Cerebellar cortex (tissue), 1 donor: ENCODE measurements around the gene F10.
"Not testable (repeated sequence)": the region's sequence is repeated elsewhere in the genome, so short reads cannot be mapped to it uniquely, and the experiment has no call there.

Experiments
- DNase-seq: peaks from one replicate; pipeline ENCODE4 v3.0.0-alpha.2; 2015; ENCODE audit warnings: low spot score

The F10 gene

DNA sequence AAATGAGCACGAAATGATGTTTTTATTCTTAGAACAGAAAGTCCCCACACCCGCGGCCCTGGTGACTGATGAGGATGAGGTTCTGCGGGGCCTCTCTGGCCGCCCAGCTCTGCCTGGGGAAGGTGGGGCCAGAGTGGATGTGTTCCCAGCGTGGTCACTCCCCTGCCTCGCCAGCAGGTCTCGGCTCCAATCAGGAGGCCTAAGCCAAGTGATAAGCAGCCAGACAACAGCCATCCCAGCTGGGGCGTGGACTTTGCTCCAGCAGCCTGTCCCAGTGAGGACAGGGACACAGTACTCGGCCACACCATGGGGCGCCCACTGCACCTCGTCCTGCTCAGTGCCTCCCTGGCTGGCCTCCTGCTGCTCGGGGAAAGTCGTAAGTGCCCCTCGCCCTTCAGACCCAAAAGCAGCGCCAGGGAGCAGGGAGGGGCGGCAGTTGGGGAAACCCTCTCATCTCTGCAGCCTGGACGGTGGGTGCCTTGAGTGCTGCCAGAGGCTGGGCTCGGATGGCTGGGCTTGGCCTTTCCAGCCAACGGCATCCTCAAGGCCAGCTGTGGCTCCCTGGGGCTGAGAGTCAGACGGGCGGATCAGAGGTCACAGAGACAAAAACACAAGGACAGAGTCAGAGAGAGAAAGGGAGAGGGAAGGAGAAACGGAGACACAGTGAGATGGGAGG lies at the start of gene F10:
TSS of gene F10 (plus strand) at position 250 of the 676 bp plus-strand sequence. CDS start at position 307, 57 bp downstream.
- no peak for DNase-seq

DNA sequence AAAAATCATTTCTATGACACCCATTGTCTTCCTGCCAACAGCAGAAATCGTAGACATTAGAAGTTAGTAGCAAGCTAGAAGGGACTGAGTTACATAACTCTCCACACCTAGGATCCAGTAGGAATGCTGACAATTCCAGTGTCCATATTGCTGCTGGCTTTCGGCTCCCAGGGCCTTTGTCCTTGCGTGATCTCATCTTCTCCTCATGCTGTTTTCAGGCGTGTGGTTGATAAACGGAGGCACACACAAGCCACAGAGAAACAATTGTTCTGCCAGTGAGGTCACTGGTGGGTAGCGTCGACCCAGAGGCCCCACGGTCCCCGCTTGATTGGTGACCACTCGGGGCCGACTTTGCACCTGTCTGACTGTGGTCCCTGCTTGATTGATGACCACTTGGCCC lies 48.7 kb upstream of the F10 start:
- DNase-seq, result no peak

DNA sequence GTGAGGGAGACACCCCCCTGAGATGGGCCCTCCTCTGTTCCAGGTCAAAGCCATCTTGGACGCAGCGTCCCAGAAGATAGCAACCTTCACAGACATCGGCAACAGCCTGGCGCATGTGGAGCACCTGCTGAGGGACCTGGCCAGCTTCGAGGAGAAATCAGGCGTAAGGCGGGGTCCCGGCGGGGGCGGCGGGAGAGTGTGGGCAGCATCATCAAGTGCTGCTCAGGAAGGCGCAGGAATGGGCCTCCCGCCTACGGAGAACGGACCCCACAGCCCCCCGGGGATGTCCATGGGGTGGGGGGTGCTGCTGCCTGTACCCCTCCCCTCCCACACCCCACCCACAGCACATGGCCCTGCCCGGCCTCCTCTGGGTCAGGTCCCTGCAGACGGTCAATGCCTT lies 48.2 kb upstream of the F10 start:
- DNase-seq, result no peak

DNA sequence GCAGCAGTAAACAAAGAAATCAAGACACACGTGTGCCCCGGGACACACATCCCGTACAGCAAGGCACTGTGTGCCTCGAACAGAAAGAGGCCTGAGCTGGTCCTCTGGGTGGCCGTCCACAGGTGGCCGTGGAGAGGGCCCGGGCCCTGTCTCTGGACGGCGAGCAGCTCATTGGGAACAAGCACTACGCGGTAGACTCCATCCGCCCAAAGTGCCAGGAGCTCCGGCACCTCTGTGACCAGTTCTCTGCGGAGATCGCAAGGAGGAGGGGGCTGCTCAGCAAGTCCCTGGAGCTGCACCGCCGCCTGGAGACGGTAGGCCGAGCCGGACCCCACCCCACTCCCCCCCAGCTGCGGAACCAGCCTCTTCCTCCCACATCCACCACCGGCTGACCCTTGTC lies 47.7 kb upstream of the F10 start:
- DNase-seq, result no peak

DNA sequence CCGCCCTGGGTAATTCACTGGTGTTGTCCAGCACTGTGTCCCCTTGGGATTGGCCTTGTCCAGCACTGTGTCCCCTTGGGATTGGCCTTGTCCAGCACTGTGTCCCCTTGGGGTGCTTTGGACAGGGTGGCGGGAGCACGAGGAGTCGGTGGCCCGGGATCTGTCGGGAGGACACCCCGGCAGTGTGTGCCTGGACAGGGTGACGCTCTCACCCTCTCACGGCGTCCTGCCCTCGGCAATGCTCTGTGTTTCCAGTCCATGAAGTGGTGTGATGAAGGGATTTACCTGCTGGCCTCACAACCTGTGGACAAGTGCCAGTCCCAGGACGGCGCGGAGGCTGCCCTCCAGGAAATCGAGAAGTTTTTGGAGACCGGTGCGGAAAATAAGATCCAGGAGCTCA lies 46.9 kb upstream of the F10 start:
- DNase-seq, result no peak

DNA sequence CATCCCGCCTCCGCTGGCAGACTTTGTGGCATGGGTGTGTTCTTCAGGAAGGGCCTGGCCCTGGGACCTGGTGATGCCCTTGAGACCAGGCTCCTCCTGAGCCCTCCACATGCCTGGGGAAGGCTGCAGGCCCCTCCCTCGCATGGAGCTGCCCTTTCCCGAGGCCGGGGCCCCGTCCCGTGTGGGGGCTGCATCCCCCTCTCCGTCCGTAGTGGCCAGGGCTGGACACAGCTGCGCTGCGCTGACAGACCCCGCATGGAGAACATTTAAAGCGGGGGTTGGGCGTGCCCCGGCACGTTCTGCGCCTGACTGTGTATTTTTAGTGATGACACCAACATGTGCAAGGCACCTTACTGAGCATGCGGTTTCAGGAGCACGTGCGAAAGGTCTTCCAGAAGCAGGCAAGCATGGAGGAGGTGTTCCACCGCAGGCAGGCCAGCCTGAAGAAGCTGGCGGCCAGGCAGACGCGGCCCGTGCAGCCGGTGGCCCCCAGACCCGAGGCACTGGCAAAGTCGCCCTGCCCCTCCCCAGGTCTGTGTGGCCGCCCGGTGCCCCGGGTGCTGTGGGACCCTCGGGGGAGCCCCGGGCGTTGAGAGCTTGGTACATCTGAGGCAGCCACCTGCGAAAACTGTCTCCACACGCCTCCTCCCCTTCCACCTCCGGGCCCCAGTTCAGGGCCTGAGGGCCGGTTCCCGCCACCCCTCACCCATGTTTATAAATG lies 45.8 kb upstream of the F10 start:
- DNase-seq, result no peak

DNA sequence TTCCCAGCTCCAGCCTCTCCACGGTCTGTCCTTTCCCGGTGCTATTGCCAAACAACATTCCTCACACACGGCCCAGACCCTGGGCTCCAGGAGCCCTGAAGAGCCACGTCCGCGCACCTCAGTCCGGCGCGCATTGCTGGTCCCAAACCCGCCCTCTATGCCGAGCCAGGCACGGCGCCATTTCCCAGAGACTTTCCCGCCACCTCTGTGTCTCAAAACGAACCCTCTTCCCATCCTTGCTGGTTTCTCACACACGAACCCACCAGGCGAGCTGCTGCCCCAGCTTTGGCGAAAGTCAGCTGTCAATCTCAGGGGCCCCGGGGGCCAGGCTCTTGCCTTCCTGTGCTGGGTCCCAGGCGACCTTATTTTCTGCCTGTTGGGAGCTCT lies 45.0 kb upstream of the F10 start:
- DNase-seq, result no peak

DNA sequence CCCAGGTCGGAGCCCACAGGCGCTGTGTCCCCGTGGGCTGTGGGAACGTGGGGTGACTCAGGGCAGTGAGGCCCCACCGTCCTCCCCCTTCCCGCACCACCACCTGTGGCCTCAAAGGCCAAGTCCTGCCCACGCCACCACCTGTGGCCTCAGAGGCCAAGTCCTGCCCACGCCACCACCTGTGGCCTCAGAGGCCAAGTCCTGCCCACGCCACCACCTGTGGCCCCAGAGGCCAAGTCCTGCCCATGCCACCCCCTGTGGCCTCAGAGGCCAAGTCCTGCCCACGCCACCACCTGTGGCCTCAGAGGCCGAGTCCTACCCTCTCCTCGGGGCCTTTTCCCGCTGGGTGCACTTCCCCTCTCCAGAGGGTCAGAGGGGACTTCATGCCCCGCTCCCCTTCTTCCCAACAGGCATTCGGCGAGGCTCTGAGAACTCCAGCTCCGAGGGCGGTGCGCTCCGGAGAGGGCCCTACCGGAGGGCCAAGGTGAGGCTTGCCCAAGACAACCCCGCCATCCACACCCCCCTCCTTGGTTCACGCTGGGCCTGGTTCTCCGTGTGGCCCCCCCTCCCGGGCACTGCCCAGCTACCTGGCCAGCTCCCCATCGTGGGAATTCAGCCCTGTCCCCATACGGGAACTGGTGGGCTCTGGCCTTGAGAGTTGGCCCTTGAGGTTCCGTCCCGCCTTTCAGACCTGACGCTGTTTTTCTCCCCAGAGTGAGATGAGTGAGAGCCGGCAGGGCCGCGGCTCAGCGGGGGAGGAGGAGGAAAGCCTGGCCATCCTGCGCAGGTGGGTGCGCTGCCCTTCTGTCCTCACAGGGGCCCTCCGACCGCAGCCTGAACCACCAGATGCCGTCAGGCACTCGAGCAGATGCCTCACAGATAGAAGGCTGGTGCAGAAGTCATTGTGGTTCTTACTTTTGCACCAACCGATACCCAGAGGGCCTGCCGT lies 44.4 kb upstream of the F10 start:
- DNase-seq, result no peak

DNA sequence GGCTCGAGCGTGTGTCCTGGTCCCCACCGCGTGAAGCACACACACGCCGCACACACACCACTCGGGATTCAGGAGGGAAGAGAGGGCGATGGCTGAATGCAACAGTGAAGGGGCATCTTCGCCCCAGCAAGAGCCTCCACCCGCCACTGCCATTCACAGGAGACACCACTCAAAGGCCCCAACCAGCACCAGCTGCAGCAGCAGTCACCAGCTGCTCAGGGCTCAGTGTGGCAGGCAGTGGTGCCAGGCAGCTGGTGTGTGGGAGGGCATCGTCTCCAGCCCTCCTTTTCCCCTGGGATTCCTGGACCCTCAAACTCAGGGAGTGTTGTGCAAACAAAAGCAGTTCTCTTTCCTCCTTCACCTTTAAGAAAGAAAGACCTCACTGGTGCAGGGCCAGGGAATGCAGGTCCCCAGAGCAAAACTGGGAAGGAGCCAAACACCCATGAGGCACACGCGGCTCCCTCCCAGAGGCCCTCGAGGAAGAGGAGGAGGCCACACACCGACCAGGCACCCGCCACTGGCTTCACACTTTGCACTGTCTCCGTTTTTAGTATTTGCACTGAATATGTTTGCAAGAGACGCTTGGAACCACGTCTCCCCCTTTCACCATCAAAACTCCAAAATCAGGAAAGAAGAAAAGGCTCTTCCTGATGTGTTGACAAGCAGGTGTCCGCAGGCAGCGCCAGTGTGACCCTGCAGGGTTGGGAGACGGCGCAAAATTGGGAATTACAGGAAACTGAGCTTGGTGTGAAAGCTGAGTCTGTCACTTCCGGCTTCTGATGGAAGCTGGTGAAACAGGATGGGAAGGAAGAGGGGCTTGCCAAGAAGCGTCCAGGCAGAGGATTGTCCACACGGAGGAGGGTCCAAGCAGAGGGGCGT lies 43.5 kb upstream of the F10 start:
- DNase-seq, result no peak

DNA sequence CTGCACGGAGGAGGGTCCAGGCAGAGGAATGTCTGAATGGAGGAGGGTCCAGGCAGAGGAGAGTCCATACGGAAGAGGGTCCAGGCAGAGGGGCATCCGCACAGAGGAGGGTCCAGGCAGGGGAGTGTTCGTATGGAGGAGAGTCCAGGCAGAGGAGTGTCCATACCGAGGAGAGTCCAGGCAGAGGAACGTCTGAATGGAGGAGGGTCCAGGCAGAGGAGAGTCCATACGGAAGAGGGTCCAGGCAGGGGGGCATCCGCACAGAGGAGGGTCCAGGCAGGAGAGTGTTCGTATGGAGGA lies 42.9 kb upstream of the F10 start:
- DNase-seq, result not testable (repeated sequence)

DNA sequence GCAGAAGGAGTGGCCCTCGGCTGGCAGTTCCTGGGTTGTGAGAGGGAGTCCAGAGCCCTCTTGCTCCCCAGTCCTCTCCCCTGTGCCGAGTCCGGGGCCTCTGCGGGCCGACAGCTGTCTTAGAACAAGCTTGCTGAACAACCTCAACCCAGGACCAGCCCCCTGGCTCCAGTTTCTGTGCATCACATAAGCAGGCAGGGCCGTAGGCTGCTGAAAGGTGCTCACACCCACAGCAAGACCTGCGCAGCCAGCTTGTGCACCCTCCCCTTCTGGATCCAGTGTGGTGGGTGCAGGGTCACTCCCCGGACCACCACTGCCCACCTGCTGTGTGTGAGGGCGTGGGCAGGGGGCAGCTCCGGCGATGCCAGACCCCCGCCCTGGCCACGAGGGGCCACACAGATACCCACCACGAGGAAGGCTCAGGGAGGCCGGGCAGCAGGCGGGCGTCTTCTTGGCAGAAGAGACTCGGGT lies 42.2 kb upstream of the F10 start:
- no peak for DNase-seq

DNA sequence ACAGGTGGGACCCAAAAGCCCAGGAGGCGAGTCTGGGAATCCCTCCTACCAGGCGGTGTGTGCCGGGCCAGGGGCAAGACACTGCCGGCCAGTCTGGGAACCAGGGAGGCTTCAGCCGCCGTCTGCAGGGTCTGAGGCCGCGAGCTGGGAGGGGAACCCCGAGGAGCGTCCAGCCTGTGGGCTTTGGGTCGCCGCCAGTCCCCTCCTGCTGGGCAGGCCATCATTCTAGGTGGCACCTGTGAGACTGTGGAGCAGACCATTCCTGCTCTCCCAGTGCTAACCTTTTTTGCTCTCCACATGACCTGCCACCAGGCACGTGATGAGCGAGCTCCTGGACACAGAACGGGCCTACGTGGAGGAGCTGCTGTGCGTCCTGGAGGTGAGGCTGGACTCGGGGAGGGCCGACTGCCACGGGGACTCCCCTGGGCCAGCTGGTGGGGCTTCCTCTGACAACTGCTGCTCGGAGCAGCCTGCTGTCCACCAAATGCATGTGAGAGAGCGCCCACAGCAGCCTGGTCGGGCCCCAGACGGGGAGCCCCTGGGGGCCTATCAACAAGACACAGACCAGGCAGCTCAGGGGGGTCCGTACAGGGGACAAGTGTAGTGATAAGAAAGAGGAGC lies 41.6 kb upstream of the F10 start:
- peak; percentile 36 for DNase-seq

DNA sequence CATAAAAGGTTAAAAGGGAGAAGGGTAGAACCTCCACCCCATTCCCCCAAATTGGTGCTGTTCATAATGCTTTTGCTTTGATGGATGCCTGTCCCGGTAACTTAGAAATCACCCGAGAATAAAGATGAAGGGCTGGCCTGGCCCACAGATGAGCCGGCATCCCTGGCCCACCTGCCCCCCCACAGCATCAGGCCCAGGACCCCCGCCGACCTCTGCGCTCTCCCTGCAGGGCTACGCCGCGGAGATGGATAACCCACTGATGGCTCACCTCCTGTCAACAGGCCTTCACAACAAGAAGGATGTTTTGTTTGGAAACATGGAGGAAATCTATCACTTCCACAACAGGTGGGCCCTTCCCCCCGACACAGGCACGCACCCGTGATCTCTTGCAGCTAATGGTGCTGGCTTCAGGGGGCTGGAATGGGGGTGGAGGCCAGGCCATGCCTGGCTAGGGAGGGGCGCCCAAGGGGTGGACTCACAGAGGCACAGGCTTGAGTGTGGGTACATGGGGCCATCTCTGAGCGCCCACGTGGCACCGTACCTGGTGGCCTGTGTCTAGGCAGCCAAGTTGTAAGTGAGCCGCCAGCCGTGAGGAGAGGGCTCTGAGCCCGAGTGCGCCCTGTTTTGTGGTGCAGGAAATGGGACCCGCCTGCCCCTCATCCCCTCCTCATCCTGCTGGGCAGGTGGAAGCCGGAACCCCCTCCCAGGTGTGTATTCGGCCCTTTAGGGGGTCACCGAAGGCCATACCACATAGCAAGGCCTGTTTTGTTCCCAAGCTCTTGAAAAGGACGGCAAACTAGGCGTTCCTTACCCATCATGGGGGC lies 40.2 kb upstream of the F10 start:
- DNase-seq, result no peak

DNA sequence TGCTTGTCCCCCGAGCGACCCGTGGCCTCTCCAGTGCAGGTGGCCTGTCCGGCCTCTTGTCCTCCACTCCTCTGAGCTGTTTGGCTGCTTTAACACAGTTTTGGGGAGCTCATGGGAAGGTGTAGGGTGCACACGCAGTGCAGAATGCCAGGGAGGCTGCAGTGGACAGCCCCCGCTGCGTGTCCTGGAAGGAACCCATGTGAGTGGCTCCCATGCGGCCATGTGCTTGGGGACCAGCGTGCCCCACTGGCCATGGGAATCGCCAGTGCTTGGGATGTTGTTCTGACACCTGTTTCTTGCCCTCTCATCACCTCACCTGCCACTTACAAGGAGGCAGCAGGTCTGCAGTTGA lies 39.6 kb upstream of the F10 start:
- no peak for DNase-seq

DNA sequence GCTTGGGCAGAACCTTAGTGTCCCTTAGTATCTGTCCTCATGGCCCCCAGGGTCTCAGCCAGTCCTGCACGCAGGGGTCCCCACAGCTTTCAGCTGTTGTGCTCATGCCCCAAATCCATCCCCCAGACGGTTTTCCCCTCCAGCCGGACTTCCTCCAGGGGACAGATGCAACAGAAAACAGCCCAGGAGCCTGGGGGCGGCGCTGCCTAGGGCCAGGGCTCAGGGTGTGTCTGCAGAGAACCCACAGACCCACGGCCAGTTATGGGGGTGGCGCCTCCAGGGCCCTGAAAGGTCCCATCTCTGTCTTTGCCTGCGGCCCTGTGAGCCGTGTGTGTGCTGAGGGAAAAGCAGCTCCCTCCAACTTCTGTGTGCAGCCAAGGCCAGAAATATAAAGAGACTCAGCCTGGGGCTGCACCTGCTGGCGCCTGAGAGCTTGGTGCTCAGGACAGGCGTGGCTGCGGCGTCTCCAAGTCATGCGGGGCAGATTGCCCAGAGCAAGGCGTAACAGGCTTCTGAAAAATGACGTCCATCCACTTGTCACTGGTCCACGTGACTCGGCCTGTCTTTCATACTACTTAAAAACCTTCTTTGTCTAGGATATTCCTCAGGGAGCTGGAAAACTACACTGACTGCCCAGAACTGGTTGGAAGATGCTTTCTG lies 39.1 kb upstream of the F10 start:
- peak; percentile 85 for DNase-seq

DNA sequence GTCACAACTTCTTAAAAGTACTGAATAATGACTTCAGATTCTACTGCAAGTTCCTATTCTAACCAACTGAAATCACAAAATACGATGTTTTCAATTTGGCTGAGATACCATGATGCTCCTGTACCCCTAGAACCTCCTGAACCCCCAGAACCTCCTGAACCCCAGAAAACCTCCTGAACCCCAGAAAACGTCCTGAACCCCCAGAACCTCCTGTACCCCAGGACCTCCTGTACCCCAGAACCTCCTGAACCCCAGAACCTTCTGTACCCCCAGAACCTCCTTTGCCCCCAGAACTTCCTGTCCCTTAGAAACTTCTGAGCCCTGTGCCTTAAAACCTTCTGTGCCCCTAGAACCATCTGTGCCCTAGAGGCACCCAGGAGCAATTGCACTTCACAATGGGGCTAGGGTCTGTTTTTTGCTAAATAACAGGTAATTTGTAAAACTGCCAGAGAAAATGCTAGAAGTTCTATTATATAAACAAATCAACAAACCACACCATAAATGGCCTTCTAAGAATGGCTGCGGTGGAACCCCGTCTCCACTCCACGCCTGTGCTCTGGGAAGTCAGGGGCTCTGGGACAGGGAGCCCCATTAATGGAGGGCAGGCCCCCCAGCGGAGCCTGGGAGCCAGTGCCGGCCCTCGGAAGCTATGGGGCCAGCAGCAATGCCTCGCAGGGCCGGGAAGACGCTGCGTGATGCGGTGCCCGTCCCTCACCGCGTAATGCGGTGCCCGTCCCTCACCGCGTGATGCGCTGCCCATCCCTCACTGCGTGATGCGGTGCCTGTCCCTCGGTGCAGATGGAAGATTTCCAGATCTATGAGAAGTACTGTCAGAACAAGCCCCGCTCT lies 38.3 kb upstream of the F10 start:
- no peak for DNase-seq

DNA sequence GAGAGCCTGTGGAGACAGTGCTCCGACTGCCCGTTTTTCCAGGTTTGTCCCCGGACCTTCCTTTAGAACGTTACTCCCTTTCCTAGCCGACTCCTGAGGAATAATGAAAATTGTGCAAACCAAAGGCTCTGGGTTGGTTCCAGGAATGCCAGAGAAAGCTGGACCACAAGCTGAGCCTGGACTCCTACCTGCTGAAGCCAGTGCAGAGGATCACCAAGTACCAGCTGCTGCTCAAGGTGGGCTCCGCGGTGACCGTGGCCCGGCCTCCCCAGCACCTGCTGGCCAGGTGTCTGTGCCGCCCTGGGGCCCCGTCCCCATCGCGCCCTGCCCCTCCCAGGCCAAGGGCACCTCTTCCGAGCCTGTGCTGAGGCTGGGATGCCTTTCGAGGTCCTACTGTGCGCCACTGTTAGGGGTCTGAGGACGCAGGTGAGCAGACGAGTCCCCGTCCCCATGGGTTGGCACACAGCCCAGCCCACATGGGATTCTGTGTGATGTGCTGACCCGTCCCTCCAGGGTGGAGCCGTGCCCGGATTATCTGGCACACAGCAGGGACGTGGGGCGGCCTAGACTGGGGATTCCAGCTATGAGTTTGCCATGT lies 37.6 kb upstream of the F10 start:
- peak; percentile 63 for DNase-seq

DNA sequence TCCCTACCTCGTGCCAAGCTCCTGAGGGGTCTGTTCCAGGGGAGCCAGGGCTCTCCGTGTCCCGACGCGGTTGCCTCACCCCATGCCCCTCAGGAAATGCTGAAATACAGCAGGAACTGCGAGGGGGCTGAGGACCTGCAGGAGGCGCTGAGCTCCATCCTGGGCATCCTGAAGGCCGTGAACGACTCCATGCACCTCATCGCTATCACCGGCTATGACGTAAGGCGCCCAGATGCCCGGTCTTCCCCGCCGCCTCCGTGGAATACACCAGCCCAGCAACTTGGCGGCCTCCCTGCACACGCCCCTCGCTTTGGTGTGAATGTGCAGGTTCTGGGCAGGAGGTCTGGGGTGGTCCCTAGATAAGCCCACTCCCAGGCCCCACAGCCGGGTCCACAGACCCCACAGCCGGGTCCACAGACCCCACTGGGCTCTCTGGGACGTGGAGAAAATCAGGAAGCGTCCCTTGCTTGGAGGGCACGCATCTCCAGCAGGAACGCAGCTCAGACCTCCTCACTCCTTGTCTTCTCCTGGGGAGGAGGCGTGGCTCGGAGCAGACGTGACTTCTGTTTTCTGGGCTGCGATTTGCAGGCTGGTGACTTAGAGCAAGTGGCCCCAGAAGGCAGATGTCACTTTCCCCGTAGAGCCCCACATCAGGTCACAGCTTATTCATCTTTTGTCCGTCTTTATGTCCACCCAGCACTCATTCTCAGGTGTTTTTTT lies 36.4 kb upstream of the F10 start:
- no peak for DNase-seq
